ENCODE data around the gene NBEA. TPM values are rescaled to one million over a fixed set of nuclear protein-coding genes. Genes with fewer than 3 reads are reported as not detected.
"Not testable (repeated sequence)": the region's sequence is repeated elsewhere in the genome, so short reads cannot be mapped to it uniquely, and the experiment has no call there.

The NBEA gene
- polyA plus RNA-seq, 2 of the 4 experiments (the other 2 are of a cell fraction): 3.5 to 11.8 TPM

- TF ChIP-seq TP53 (CRISPR knock-in tag; IDR thresholded peaks at IDR 0.05) (no peak), HOXB13 (CRISPR knock-in tag; IDR thresholded peaks at IDR 0.05; ENCODE audit: low read depth) (no peak)
Observed at GRCh38 chr13:34970961-34971360, 28.9 kb downstream of the NBEA start (continued).

- H3K4me1 ChIP-seq: 0 out of 3 replicates have a peak, but pooled peaks cover 3% of the 10 kb centered on the region
- no peak for FAIRE-seq
- H3K9me3 ChIP-seq: peaks cover 17% of the 10 kb centered on the region; the same call in 2 of the 3 replicates
- no peak overlapping the region for H3K4me2 ChIP-seq
- no peak for DNase-seq (ENCODE audit: low read depth in 1 of 2, low spot score in 1 of 2)
- WGBS (ENCODE audit: missing lambda C conversion rate): 82% methylated on average over 2 of the region's 2 CpGs
- TF ChIP-seq NR3C1 (IDR thresholded peaks at IDR 0.05) (no peak), FOXS1 (CRISPR knock-in tag; IDR thresholded peaks at IDR 0.05) (no peak), RAD21 (conservative IDR thresholded peaks at IDR 0.05 in 1 of 2, IDR thresholded peaks at IDR 0.05 in 1 of 2) (no peak), HOXA7 (CRISPR knock-in tag; IDR thresholded peaks at IDR 0.05) (no peak), RARB (CRISPR knock-in tag; IDR thresholded peaks at IDR 0.05) (no peak), HES2 (IDR thresholded peaks at IDR 0.05) (no peak), E2F6 (IDR thresholded peaks at IDR 0.05; ENCODE audit: borderline replicate concordance, low read depth) (no peak), CTCF (IDR thresholded peaks at IDR 0.05) (no peak), KDM1A (IDR thresholded peaks at IDR 0.05; ENCODE audit: low read depth) (no peak), HOXB5 (CRISPR knock-in tag; IDR thresholded peaks at IDR 0.05) (no peak), POLR2AphosphoS2 (conservative IDR thresholded peaks at IDR 0.05; ENCODE audit: low read length) (no peak), REST (IDR thresholded peaks at IDR 0.05) (no peak), TP53 (CRISPR knock-in tag; IDR thresholded peaks at IDR 0.05) (no peak), HDAC2 (IDR thresholded peaks at IDR 0.05) (no peak), KDM5A (IDR thresholded peaks at IDR 0.05) (no peak), MYC (IDR thresholded peaks at IDR 0.05; ENCODE audit: borderline replicate concordance, low read length) (no peak), POLR2A (IDR thresholded peaks at IDR 0.05; ENCODE audit: low read length) (no peak), CBX2 (IDR thresholded peaks at IDR 0.05; ENCODE audit: borderline replicate concordance, low read depth) (no peak), JUNB (IDR thresholded peaks at IDR 0.05) (no peak), ZC3H11A (IDR thresholded peaks at IDR 0.05) (no peak)
- CTCF ChIA-PET: no interaction called here
- POLR2A ChIA-PET: no interaction called here
- no peak overlapping the region for H3K4me3 ChIP-seq
- H3K27ac ChIP-seq: no peak overlapping the region
- ATAC-seq: no peak
Observed at GRCh38 chr13:34971473-34971872, 29.4 kb downstream of the NBEA start.

- ATAC-seq; POLR2A ChIA-PET; DNase-seq (ENCODE audit: low read depth in 1 of 2, low spot score in 1 of 2); FAIRE-seq; H3K4me1 ChIP-seq; H3K4me3 ChIP-seq; CTCF ChIA-PET; H3K27ac ChIP-seq; H3K4me2 ChIP-seq: not testable (repeated sequence)
- peak; percentile 49 for TF ChIP-seq MAFK (IDR thresholded peaks at IDR 0.05; ENCODE audit: partially characterized antibody)
- peaks cover 12% of the 10 kb centered on the region for H3K9me3 ChIP-seq
- 77% methylated on average over 5 of the region's 5 CpGs for WGBS (ENCODE audit: missing lambda C conversion rate)
Observed at GRCh38 chr13:34985199-34985598, 43.1 kb downstream of the NBEA start.

All from A549 (cell line).